NCI-H226 (cell line): ENCODE results near the gene TMIGD3.

Source experiments
- DNase-seq: peaks from one replicate; pipeline ENCODE4 v3.0.0-alpha.2; 2015

TMIGD3 gene

GRCh38 chr1:111446546-111446945 is 56.9 kb downstream of the TMIGD3 start:
- no peak for DNase-seq

GRCh38 chr1:111444031-111444430 is 59.4 kb downstream of the TMIGD3 start:
- DNase-seq, result no peak

- DNase-seq, result no peak
These were observed 61.0 kb downstream of the TMIGD3 start for GRCh38 chr1:111442457-111442856.

GRCh38 chr1:111441573-111442192 is 61.8 kb downstream of the TMIGD3 start:
- DNase-seq, result no peak

- no peak for DNase-seq
These were observed 63.7 kb downstream of the TMIGD3 start for GRCh38 chr1:111439461-111440351.

GRCh38 chr1:111436726-111437125 is 66.7 kb downstream of the TMIGD3 start:
- DNase-seq, result no peak
